ENCODE data around the gene CAMTA1.

DNA sequence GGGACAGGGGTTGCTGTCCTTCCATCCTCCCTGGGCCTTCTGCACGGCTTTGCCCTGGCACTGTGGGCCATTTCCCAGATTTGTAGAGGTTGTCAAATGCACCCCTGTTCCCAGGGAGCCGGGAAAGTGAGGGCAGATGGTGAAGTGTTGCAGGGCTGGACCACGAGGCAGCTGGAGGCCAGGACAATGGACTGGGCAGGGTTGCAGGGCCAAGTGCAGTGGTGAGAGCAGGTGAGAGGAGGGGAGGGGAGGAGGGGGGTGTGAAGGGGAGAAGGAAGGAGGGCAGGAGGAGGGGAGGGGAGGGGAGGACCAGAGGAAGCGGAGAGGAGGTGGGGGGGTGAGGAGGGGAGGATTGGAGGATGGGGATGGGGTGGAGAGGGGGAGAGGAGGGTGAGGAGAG, 443.9 kb downstream of the CAMTA1 start:
- TF ChIP-seq FOXK2 (IDR thresholded peaks at IDR 0.05) (no peak), FOXA1 (IDR thresholded peaks at IDR 0.05) (no peak), SP1 (IDR thresholded peaks at IDR 0.05) (no peak), BHLHE40 (IDR thresholded peaks at IDR 0.05; ENCODE audit: borderline replicate concordance) (no peak), SUZ12 (IDR thresholded peaks at IDR 0.05) (no peak), NFRKB (IDR thresholded peaks at IDR 0.05) (no peak), TARDBP (IDR thresholded peaks at IDR 0.05) (no peak), ZNF384 (IDR thresholded peaks at IDR 0.05) (no peak)
- TF ChIP-seq, protein P1, sequence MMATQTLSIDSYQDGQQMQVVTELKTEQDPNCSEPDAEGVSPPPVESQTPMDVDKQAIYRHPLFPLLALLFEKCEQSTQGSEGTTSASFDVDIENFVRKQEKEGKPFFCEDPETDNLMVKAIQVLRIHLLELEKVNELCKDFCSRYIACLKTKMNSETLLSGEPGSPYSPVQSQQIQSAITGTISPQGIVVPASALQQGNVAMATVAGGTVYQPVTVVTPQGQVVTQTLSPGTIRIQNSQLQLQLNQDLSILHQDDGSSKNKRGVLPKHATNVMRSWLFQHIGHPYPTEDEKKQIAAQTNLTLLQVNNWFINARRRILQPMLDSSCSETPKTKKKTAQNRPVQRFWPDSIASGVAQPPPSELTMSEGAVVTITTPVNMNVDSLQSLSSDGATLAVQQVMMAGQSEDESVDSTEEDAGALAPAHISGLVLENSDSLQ (IDR thresholded peaks at IDR 0.05): no peak
